Gastroesophageal sphincter (tissue), 4 donors: ENCODE results near the gene UBA3. TPM values are rescaled to one million over a fixed set of nuclear protein-coding genes. Genes with fewer than 3 reads are reported as not detected.

Experiments used
- ATAC-seq: fragments of 150-250 bp; one replicate; pipeline ENCODE4 v1.9.1; 2016; ENCODE audit warnings: mild to moderate bottlenecking, moderate library complexity
- H3K27ac ChIP-seq, 4 donors: fragments of 200-600 bp; sonication (generic) in 3 of 4; 1 replicate in 3 of 4; 2 replicates in 1 of 4; pipeline ENCODE4 v1.5.1; 2016 to 2019
- H3K27me3 ChIP-seq: fragments of 200-600 bp; sonication (generic); one replicate; pipeline ENCODE4 v1.5.1; 2019
- H3K36me3 ChIP-seq, 2 donors: fragments of 200-600 bp; sonication (generic); one replicate each; pipeline ENCODE4 v1.5.1; 2019; ENCODE audit warnings: control low read depth in 1 of 2
- H3K4me1 ChIP-seq, 3 donors: fragments of 200-600 bp; sonication (generic); 1 replicate in 2 of 3; 2 replicates in 1 of 3; pipeline ENCODE4 v1.5.1; 2016 to 2019; ENCODE audit warnings: control low read depth in 2 of 3
- H3K4me3 ChIP-seq, 2 donors: fragments of 200-600 bp; sonication (generic); one replicate each; pipeline ENCODE4 v1.5.1; 2019; ENCODE audit warnings: mild to moderate bottlenecking in 1 of 2, moderate library complexity in 1 of 2
- H3K9me3 ChIP-seq, 3 donors: fragments of 200-600 bp; sonication (generic); one replicate each; pipeline ENCODE4 v1.5.1; 2017 to 2019; ENCODE audit warnings: control low read depth in 2 of 3
- CTCF ChIP-seq, 4 experiments: fragments of 200-600 bp in 2 of 4; fragments of 450-650 bp in 2 of 4; sonication (generic) in 1 of 4; IDR thresholded peaks; one replicate each; pipeline ENCODE4 v1.5.1; 2017 to 2019; ENCODE audit warnings: antibody characterized with exemption in 4 of 4, mild to moderate bottlenecking in 2 of 4, moderate library complexity in 2 of 4
- EP300 ChIP-seq: sonication (generic); formaldehyde crosslinking; IDR thresholded peaks from one replicate; pipeline ENCODE4 v1.6.1; 2017; ENCODE audit warnings: antibody characterized with exemption, mild to moderate bottlenecking
- POLR2A ChIP-seq, 2 donors: fragments of 450-650 bp; IDR thresholded peaks; one replicate each; pipeline ENCODE4 v1.6.1; 2017; ENCODE audit warnings: antibody characterized with exemption in 2 of 2, mild to moderate bottlenecking in 2 of 2, moderate library complexity in 1 of 2
- POLR2AphosphoS5 ChIP-seq: sonication (generic); formaldehyde crosslinking; IDR thresholded peaks from one replicate; pipeline ENCODE4 v1.6.1; 2017; ENCODE audit warnings: antibody characterized with exemption
- WGBS, 2 donors: methylation state at CpG; one replicate each; pipeline ENCODE4 v1.1.5; 2018; ENCODE audit warnings: low coverage in 1 of 2; 5-methylcytosine and 5-hydroxymethylcytosine counted together
- small RNA-seq, 4 donors: library from RNA; depleted of rRNA; stranded (forward); fragments of <200 nt; gene quantifications; one replicate each; pipeline ENCODE3, GENCODE V24; 2016
- total RNA-seq, 4 donors: library from RNA; depleted of rRNA; stranded (reverse); fragments of >200 nt; gene quantifications; one replicate each; pipeline ENCODE4 v1.1.0, GENCODE V29; 2016

The UBA3 gene
- total RNA-seq, 4 donors from 2014 or later = 49.8 to 67.6 (median 54.7) TPM

- Histone ChIP-seq H3K4me1 (peaks cover 4 to 45% (median 15%) of the 10 kb centered on the region in 3 donors), H3K36me3 (peaks cover 9 to 83% of the 10 kb centered on the region in 2 donors), H3K27me3 (no peaks in the 10 kb centered on the region), H3K4me3 (no peak overlapping the region), H3K9me3 (no peaks in the 10 kb centered on the region), H3K27ac (no peak overlapping the region)
- WGBS, 2 donors = 76 to 86% methylated on average over 5 of the region's 5 CpGs
- ATAC-seq = no peak
- TF ChIP-seq EP300 = no peak
- no peak for TF ChIP-seq CTCF (IDR thresholded peaks at IDR 0.05)
- no peak for TF ChIP-seq POLR2AphosphoS5
- no peak for TF ChIP-seq POLR2A (IDR thresholded peaks at IDR 0.05)
These were observed 74.2 kb downstream of the UBA3 start for GRCh38 chr3:69005791-69006482.

- Histone ChIP-seq H3K36me3 (peaks cover 9 to 89% of the 10 kb centered on the region in 2 donors), H3K9me3 (no peaks in the 10 kb centered on the region), H3K27ac (peak overlapping the region in 1 of 4 donors; percentile 13), H3K4me3 (no peak overlapping the region), H3K4me1 (peaks cover 0 to 37% (median 8%) of the 10 kb centered on the region in 3 donors), H3K27me3 (no peaks in the 10 kb centered on the region)
- no peak for ATAC-seq
- TF ChIP-seq EP300 = no peak
- no peak for TF ChIP-seq POLR2A (IDR thresholded peaks at IDR 0.05)
- TF ChIP-seq CTCF (IDR thresholded peaks at IDR 0.05) = no peak
- TF ChIP-seq POLR2AphosphoS5 = no peak
- 63 to 94% methylated on average over 5 to 6 of the region's 6 CpGs for WGBS, 2 donors
These were observed 74.9 kb downstream of the UBA3 start for GRCh38 chr3:69005071-69005790.

Small RNA genes lying within 50 kb of the gene (small RNA-seq; reads per million reads assigned to genes)
- 0 reads per million in 4 donors for gene MIR3136

Other genes with a start within 250 kb of the UBA3 start
- gene TAFA4, start 147.8 kb downstream of the UBA3 start, total RNA-seq = 1 to 10 TPM in 1 of 4 donors, not detected in 3; 2.3 TPM
- gene EOGT, start 66.7 kb downstream of the UBA3 start, total RNA-seq = 100 to 1,000 TPM in 1 of 4 donors, 10 to 100 TPM in 3; 75.0 to 135 (median 94.3) TPM
- 10 to 100 TPM; 31.2 to 43.3 (median 36.3) TPM for gene TMF1, start 28.0 kb downstream of the UBA3 start, total RNA-seq
- gene ARL6IP5, start 4.6 kb upstream of the UBA3 start, total RNA-seq = 100 to 1,000 TPM; 153 to 184 (median 170) TPM
- 1 to 10 TPM in 3 of 4 donors, under 1 TPM in 1; 0.99 to 4.0 (median 2.6) TPM for gene LMOD3, start 42.2 kb upstream of the UBA3 start, total RNA-seq